Retina (tissue), 1 donor: ENCODE measurements around the gene KLF6.

ENCODE experiments used
- DNase-seq: peaks from one replicate; pipeline ENCODE4 v3.0.0-alpha.2; 2016

The KLF6 gene

DNA sequence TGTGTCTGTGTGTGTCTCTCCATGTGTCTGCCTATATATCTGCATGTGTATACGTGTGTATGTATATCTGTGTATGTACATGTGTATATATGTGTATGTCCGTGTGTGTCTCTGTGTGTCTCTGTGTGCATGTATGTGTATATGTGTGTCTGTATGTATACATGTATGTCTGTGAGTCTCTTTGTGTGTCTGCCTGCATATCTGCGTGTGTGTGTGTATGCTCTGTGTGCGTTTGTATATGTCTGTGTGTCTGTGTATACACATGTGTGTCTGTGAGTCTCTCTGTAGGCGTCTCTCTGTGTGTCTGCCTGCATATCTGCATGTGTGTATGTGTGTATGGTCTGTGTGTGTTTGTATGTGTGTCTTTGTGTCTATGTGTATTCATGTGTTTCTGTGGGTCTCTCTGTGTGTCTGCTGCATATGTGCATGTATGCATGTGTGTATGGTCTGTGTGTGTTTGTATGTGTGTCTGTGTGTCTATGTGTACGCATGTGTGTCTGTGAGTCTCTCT, 23.7 kb upstream of the KLF6 start:
- DNase-seq, result no peak

DNA sequence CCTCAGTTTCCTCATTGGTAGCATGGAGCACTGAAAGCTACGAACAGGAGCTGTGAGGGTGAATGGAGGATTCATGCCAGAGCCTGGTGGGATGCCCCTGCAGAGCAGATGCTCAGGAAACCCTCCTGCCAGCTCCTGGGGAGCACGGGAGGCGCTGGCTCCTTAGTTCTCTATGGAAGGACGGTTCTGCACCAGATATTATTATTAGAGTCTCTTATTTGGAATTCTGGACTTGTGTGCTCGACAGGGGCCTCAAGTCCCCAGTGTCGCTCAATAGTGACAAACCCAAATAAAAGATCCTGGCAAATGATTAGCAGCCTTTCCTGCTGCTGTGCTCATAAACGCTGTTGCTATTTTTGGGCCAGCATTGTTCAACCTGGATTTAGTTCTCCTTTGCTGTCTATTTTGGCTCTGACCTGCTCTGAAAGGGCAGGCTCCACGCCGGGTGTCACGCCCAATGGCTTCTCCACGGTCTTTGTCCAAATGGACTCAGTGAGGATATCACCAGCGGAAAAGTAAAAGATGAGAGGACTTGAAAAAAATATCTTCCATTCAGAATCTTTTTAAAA, 23.0 kb upstream of the KLF6 start:
- no peak for DNase-seq

DNA sequence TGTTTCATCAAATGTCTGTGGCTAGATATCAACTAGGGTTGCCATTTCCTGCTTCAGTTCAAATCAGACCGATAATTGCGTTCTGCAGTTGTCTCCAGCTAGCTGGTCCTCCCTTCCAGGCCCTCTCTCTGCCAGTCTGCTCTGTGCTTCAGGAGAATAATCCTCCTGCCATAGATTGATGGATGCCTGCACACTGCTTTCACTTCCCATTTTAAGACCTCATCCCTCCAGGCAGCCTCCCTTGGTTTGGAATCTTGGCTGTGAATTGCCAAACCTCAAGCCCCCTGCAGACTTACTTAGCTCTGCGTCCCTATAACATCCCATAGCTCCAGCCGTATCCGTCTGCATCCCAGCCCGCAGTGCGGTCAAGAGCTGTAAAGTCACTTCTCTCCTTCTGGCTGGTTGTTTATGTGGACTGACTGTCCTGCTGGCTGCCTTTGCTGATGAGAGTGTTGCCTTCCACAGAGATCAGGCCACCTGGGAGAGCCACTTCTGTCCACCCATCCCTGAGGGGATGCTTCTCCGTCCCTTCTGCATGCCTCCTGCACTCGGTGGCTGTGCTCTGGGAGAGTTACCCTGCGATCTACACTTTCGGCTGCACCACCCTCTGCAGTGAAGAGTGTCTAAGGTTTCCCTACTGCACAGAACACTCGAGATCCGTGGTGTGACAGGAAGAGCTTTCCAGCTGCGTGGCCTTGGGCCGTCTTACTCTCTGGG, 22.4 kb upstream of the KLF6 start:
- DNase-seq, result no peak

DNA sequence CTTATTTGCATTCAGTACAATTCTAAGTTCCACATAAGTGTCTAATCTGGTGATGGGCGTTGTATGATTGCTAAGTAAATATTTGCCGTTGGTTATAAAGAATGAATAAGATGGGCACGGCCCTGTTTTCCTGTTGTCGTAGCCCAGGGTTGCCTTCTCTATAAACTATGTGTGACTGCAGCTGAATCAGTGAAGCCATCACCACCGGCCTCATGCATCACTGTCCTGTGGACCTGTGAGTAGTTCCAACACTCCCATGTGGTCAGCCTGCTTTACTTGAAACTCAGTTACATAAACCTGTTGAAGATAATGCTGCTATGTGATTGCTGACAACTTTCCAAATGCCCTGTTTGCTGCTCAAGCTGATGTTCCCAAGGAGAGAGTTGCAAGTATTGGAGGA, 21.6 kb upstream of the KLF6 start:
- no peak for DNase-seq

- no peak for DNase-seq
These were observed 20.9 kb upstream of the KLF6 start for GRCh38 chr10:3805791-3806461.

DNA sequence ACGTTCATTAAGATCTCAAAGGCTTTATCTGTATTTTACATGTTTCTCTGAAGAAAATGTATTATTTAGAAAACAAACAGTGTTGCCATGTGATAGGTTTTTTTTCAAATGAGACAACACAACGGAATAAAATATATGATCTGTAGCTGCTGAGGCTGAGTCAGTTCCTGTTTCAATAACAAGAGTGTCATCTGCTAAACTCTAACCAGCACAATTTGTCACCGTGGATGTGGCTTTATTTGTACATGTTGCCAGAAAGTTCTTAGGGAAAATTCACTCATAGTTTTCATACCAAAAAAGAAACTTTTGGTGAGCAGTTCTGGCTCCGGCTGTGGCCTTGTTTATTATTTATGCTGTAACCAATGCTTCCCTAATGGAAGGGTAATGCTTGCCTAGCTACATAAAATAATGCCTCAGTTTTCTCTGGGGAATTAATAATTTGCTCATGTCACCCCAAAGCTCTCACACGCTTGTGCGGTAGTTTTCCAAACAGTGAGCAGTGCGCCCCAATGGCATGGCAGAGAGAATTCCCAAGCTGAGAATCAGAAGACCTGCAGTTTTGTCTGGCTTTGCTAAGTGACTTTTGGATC, 20.3 kb upstream of the KLF6 start:
- no peak for DNase-seq

GRCh38 chr10:3803927-3804741, 19.1 kb upstream of the KLF6 start:
- no peak for DNase-seq

DNA sequence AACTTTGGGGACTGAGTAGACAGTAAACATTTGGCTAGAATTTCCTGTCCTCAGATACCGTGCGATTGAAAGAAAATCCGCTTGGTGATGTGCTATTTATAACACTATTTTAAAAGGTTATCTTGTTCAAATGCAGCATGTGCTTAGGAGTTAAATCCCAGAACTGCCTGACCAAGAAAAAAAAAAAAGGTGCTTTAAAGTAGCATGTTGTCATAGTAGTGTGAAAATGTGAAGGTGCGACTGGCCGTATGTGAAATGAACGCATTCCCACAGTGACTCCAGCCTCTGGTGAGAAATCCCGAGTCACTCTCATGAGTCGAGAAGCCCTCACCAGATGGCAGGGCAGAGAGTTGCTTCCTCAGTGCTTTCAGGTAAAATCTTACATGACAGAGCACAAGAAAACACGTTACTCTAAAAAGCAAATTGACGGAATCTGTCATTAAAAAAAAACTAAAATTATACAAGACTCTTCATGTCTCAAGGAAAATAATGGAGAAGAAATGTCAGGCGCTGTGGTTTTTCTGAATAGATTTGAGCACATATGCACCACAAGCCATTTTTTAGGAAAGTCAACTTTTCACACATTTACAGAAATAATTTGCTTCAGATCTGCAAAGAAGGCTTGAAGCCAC, 18.4 kb upstream of the KLF6 start:
- no peak for DNase-seq

- no peak for DNase-seq
These were observed 17.7 kb upstream of the KLF6 start for GRCh38 chr10:3802526-3803265.

GRCh38 chr10:3801558-3802192, 16.7 kb upstream of the KLF6 start:
- no peak for DNase-seq

GRCh38 chr10:3800586-3800985, 15.6 kb upstream of the KLF6 start:
- DNase-seq, result no peak

DNA sequence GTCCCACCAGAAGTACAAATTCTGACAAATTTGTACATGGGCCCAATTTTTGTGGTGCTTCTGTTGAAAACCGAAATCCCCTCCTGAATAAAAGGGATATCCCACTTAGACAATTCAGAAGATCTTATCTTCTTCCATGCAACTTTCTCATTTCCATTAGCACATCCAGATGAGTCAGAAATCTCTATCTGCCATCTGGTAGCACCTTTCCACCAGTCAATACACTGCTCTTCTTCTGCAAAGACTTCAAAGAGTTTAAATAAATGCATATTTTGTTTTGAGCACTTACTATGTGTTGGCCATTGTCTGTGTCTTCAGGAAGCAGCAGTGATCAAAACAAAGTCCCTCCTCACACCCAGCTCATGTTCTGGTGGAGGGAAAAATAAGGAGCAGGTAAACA, 12.7 kb upstream of the KLF6 start:
- DNase-seq, result no peak

DNA sequence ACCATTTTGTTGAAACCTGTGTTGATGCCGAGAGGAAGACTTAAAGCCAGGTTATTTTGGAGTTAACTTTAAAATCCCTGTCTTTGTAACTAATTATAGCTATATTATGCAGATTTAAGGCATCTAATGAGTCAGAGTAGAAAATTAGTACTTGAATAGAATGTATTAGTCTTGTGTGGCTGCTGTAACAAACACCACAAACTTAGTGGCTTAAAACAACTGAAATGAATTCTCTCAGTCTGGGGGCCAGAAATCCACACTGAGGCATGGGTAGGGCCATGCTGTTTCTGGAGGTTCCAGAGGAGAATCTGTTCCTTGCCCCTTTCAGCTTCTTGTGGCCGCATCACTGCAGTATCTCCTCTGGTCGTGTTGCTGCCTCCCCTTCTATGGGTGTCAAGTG, 8.5 kb upstream of the KLF6 start:
- DNase-seq, result no peak

GRCh38 chr10:3792710-3793219, 7.8 kb upstream of the KLF6 start:
- no peak for DNase-seq

- no peak for DNase-seq
These were observed 7.1 kb upstream of the KLF6 start for GRCh38 chr10:3791974-3792633.

GRCh38 chr10:3790858-3791257, 5.8 kb upstream of the KLF6 start:
- DNase-seq, result no peak

- no peak for DNase-seq
These were observed 5.3 kb upstream of the KLF6 start for GRCh38 chr10:3790272-3790671.

GRCh38 chr10:3789621-3790020, 4.6 kb upstream of the KLF6 start:
- no peak for DNase-seq

DNA sequence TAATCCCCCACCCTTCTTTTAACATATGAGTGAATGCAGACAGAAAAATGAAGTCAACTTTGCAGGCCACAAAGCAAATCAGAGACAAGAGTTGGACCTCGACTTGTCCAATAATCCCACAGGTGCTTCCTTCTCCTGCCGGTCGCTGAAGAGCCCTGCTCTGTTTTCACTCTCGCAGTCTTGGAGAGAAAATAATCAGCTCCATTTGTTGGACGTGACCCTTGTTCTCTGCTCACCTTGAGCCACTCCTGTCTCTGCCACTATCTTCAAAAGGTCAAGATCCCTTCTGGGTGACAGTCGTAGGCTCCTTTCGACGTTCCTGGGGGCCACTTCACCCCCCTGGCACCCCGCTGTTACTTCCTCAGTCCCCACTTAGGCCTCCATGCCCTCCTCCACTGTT, 2.8 kb upstream of the KLF6 start:
- DNase-seq, result no peak

GRCh38 chr10:3787016-3787400, 2.0 kb upstream of the KLF6 start:
- no peak for DNase-seq
